Head of caudate nucleus (tissue), 42 donors: ENCODE results near the gene SPNS3.

Source experiments
- DNase-seq, 42 donors: peaks; one replicate each; pipeline versions ENCODE4 v3.0.0 to v3.0.0-alpha.2; 2020 to 2021; ENCODE audit warnings: mixed read lengths in 7 of 42
- intact Hi-C: fragments of 100-400 bp; cut with DNase I; formaldehyde crosslinking; loops from one replicate; pipeline ENCODE4 v1.15.0; 2022

Gene SPNS3

GRCh38 chr17:4453812-4454591 lies 20.3 kb downstream of the SPNS3 start:
- no peak for DNase-seq
- intact Hi-C loops: no loop called here

- intact Hi-C loops: no loop called here
- no peak for DNase-seq
These were observed 26.9 kb downstream of the SPNS3 start for GRCh38 chr17:4460661-4461060.

GRCh38 chr17:4463818-4464476 lies 30.2 kb downstream of the SPNS3 start:
- peak in 37 of 42 donors; percentile 4 to 86 (median 56) for DNase-seq
- intact Hi-C loops: no loop called here

- DNase-seq: no peak
- intact Hi-C loops: no loop called here
These were observed 32.0 kb downstream of the SPNS3 start for GRCh38 chr17:4465786-4466185.

- DNase-seq: no peak
- intact Hi-C loops: no loop called here
These were observed 33.5 kb downstream of the SPNS3 start for GRCh38 chr17:4467287-4467686.

GRCh38 chr17:4469552-4469951 lies 35.8 kb downstream of the SPNS3 start:
- DNase-seq: no peak
- intact Hi-C loops: no loop called here

GRCh38 chr17:4472286-4472685 lies 38.5 kb downstream of the SPNS3 start:
- no peak for DNase-seq
- intact Hi-C loops: no loop called here

GRCh38 chr17:4474093-4474492 lies 40.4 kb downstream of the SPNS3 start:
- peak in 10 of 42 donors; percentile 17 to 54 (median 26) for DNase-seq
- intact Hi-C loops: no loop called here

- intact Hi-C loops: no loop called here
- DNase-seq: no peak
These were observed 41.3 kb downstream of the SPNS3 start for GRCh38 chr17:4475001-4475400.

- DNase-seq: no peak
- intact Hi-C loops: no loop called here
These were observed 41.7 kb downstream of the SPNS3 start for GRCh38 chr17:4475463-4475862.

- DNase-seq: no peak
- intact Hi-C loops: no loop called here
These were observed 42.3 kb downstream of the SPNS3 start for GRCh38 chr17:4476017-4476416.

GRCh38 chr17:4476511-4477070 lies 42.9 kb downstream of the SPNS3 start:
- intact Hi-C loops: no loop called here
- no peak for DNase-seq

GRCh38 chr17:4477255-4477791 lies 43.6 kb downstream of the SPNS3 start:
- peak in 8 of 42 donors; percentile 23 to 62 (median 40) for DNase-seq

GRCh38 chr17:4478318-4478830 lies 44.6 kb downstream of the SPNS3 start:
- intact Hi-C loops: no loop called here
- DNase-seq: no peak

More at GRCh38 chr17:4477255-4477791, 43.6 kb downstream of the SPNS3 start:
- intact Hi-C loops: no loop called here

- intact Hi-C loops: no loop called here
- DNase-seq: no peak
These were observed 45.7 kb downstream of the SPNS3 start for GRCh38 chr17:4479340-4479981.

GRCh38 chr17:4479982-4480751 lies 46.4 kb downstream of the SPNS3 start:
- intact Hi-C loops: no loop called here
- DNase-seq: no peak

- intact Hi-C loops: no loop called here
- no peak for DNase-seq
These were observed 47.5 kb downstream of the SPNS3 start for GRCh38 chr17:4480929-4481898.
